GM21390 (cell line): ENCODE data around the gene CYP2W1.
"Not testable (repeated sequence)": the region's sequence is repeated elsewhere in the genome, so short reads cannot be mapped to it uniquely, and the experiment has no call there.

Experiments
- ATAC-seq: cut with Tn5 transposase; IDR thresholded peaks from one replicate; pipeline ENCODE4 v1.9.1; 2021; ENCODE audit not compliant: unreplicated experiment

CYP2W1 gene

GRCh38 chr7:1025743-1026581 lies 43.0 kb downstream of the CYP2W1 start:
- no peak for ATAC-seq

- ATAC-seq: no peak
Observed at GRCh38 chr7:1026721-1027161, 43.8 kb downstream of the CYP2W1 start.

- no peak for ATAC-seq
Observed at GRCh38 chr7:1027242-1028043, 44.5 kb downstream of the CYP2W1 start.

- peak; percentile 47 for ATAC-seq
Observed at GRCh38 chr7:1028044-1028770, 45.2 kb downstream of the CYP2W1 start.

GRCh38 chr7:1028775-1029636 lies 46.0 kb downstream of the CYP2W1 start:
- peak; percentile 15 for ATAC-seq

- ATAC-seq: no peak
Observed at GRCh38 chr7:1029637-1030443, 46.9 kb downstream of the CYP2W1 start.

GRCh38 chr7:1030444-1031070 lies 47.6 kb downstream of the CYP2W1 start:
- ATAC-seq: no peak

GRCh38 chr7:1031716-1032455 lies 48.9 kb downstream of the CYP2W1 start:
- no peak for ATAC-seq

GRCh38 chr7:1032536-1033181 lies 49.7 kb downstream of the CYP2W1 start:
- ATAC-seq: no peak

GRCh38 chr7:1033546-1034145 lies 50.7 kb downstream of the CYP2W1 start:
- no peak for ATAC-seq

GRCh38 chr7:1034769-1035168 lies 51.8 kb downstream of the CYP2W1 start:
- not testable (repeated sequence) for ATAC-seq

- not testable (repeated sequence) for ATAC-seq
Observed at GRCh38 chr7:1036164-1036928, 53.4 kb downstream of the CYP2W1 start.
